Tibial nerve (tissue), 4 donors: Measurements from ENCODE around the gene GNAT1. TPM values are rescaled to one million over a fixed set of nuclear protein-coding genes. Genes with fewer than 3 reads are reported as not detected.

ENCODE experiments used
- DNase-seq, 2 donors: peaks; one replicate each; pipeline ENCODE4 v3.0.0-alpha.2; 2019; ENCODE audit warnings: low spot score in 2 of 2
- H3K27ac ChIP-seq, 4 donors: fragments of 200-600 bp; sonication (generic) in 3 of 4; one replicate each; pipeline ENCODE4 v1.5.1; 2017 to 2019; ENCODE audit warnings: mild to moderate bottlenecking in 1 of 4
- H3K27me3 ChIP-seq, 2 donors: fragments of 200-600 bp; sonication (generic) in 1 of 2; one replicate each; pipeline versions ENCODE4 v1.5.1 to v1.6.0; 2017 to 2019
- H3K36me3 ChIP-seq, 3 donors: fragments of 200-600 bp; sonication (generic); one replicate each; pipeline ENCODE4 v1.5.1; 2018 to 2019
- H3K4me1 ChIP-seq, 4 donors: fragments of 200-600 bp; sonication (generic) in 3 of 4; one replicate each; pipeline ENCODE4 v1.5.1; 2017 to 2019
- H3K4me3 ChIP-seq, 4 donors: fragments of 200-600 bp; sonication (generic) in 3 of 4; one replicate each; pipeline ENCODE4 v1.5.1; 2017 to 2019; ENCODE audit warnings: mild to moderate bottlenecking in 1 of 4, moderate library complexity in 1 of 4
- H3K9me3 ChIP-seq, 4 donors: fragments of 200-600 bp; sonication (generic) in 3 of 4; one replicate each; pipeline ENCODE4 v1.5.1; 2017 to 2019
- CTCF ChIP-seq, 5 experiments: fragments of 200-600 bp in 3 of 5; fragments of 450-650 bp in 2 of 5; sonication (generic) in 3 of 5; IDR thresholded peaks; one replicate each; pipeline ENCODE4 v1.5.1; 2016 to 2019; ENCODE audit warnings: antibody characterized with exemption in 5 of 5, mild to moderate bottlenecking in 3 of 5, moderate library complexity in 2 of 5
- EP300 ChIP-seq, 2 donors: sonication (generic); formaldehyde crosslinking; IDR thresholded peaks; one replicate each; pipeline ENCODE4 v1.6.1; 2017; ENCODE audit warnings: antibody characterized with exemption in 2 of 2, mild to moderate bottlenecking in 1 of 2
- POLR2A ChIP-seq, 2 donors: fragments of 450-650 bp; IDR thresholded peaks; one replicate each; pipeline ENCODE4 v1.6.1; 2017; ENCODE audit warnings: antibody characterized with exemption in 2 of 2, mild to moderate bottlenecking in 2 of 2, moderate library complexity in 2 of 2
- WGBS, 2 donors: methylation state at CpG; one replicate each; pipeline ENCODE4 v1.1.5; 2018; 5-methylcytosine and 5-hydroxymethylcytosine counted together
- total RNA-seq, 4 donors: library from RNA; depleted of rRNA; stranded (reverse); fragments of >200 nt; gene quantifications; one replicate each; pipeline ENCODE4 v1.1.0, GENCODE V29; 2016

The GNAT1 gene
- total RNA-seq, 4 donors from 2014 or later, result not detected

- Histone ChIP-seq H3K27me3 (no peaks in the 10 kb centered on the region), H3K4me1 (no peaks in the 10 kb centered on the region), H3K36me3 (no peaks in the 10 kb centered on the region), H3K9me3 (no peaks in the 10 kb centered on the region), H3K4me3 (no peak overlapping the region), H3K27ac (no peak overlapping the region)
- DNase-seq, result no peak
- no peak for TF ChIP-seq CTCF (IDR thresholded peaks at IDR 0.05)
- no peak for TF ChIP-seq POLR2A (IDR thresholded peaks at IDR 0.05)
- TF ChIP-seq EP300 (IDR thresholded peaks at IDR 0.05), result no peak
- WGBS, 2 donors, result 85 to 93% methylated on average over 6 to 21 of the region's 21 CpGs
These were observed 7.0 kb upstream of the GNAT1 start for GRCh38 chr3:50184242-50184978.

- TF ChIP-seq POLR2A (IDR thresholded peaks at IDR 0.05), result no peak
- TF ChIP-seq CTCF (IDR thresholded peaks at IDR 0.05), result no peak
- no peak for TF ChIP-seq EP300 (IDR thresholded peaks at IDR 0.05)
- no peaks in the 10 kb centered on the region for H3K27me3 ChIP-seq
- H3K9me3 ChIP-seq, result no peaks in the 10 kb centered on the region
- H3K4me3 ChIP-seq, result no peak overlapping the region
- H3K27ac ChIP-seq, result no peak overlapping the region
- H3K4me1 ChIP-seq, result no peaks in the 10 kb centered on the region
- no peaks in the 10 kb centered on the region for H3K36me3 ChIP-seq
- no peak for DNase-seq
- 100% methylated on average over 4 of the region's 4 CpGs; no CpG with 5 or more reads in 1 of the 2 donors for WGBS, 2 donors
These were observed 6.2 kb upstream of the GNAT1 start for GRCh38 chr3:50185230-50185629.

- no peak for TF ChIP-seq EP300 (IDR thresholded peaks at IDR 0.05)
- no peaks in the 10 kb centered on the region for H3K9me3 ChIP-seq
- DNase-seq, result no peak
- no peaks in the 10 kb centered on the region for H3K4me1 ChIP-seq
- H3K27me3 ChIP-seq, result no peaks in the 10 kb centered on the region
- no peak overlapping the region for H3K4me3 ChIP-seq
- H3K36me3 ChIP-seq, result no peaks in the 10 kb centered on the region
- 94 to 98% methylated on average over 10 of the region's 10 CpGs for WGBS, 2 donors
- no peak overlapping the region for H3K27ac ChIP-seq
These were observed 5.3 kb upstream of the GNAT1 start for GRCh38 chr3:50186096-50186495.

GRCh38 chr3:50187750-50188149, 3.7 kb upstream of the GNAT1 start:
- no peaks in the 10 kb centered on the region for H3K36me3 ChIP-seq
- H3K27me3 ChIP-seq, result peaks cover 0 to 9% of the 10 kb centered on the region in 2 donors
- 91 to 94% methylated on average over 6 to 17 of the region's 19 CpGs for WGBS, 2 donors
- no peaks in the 10 kb centered on the region for H3K9me3 ChIP-seq
- H3K4me3 ChIP-seq, result no peak overlapping the region
- H3K4me1 ChIP-seq, result peaks cover 0 to 2% (median 0%) of the 10 kb centered on the region in 4 donors
- no peak for TF ChIP-seq EP300 (IDR thresholded peaks at IDR 0.05)
- no peak for TF ChIP-seq CTCF (IDR thresholded peaks at IDR 0.05)
- no peak for TF ChIP-seq POLR2A (IDR thresholded peaks at IDR 0.05)
- H3K27ac ChIP-seq, result no peak overlapping the region
- DNase-seq, result no peak

- Histone ChIP-seq H3K4me1 (peaks cover 0 to 17% (median 8%) of the 10 kb centered on the region in 4 donors), H3K9me3 (no peaks in the 10 kb centered on the region), H3K36me3 (no peaks in the 10 kb centered on the region), H3K27me3 (peaks cover 0 to 24% of the 10 kb centered on the region in 2 donors), H3K27ac (no peak overlapping the region), H3K4me3 (no peak overlapping the region)
- DNase-seq, result peak; percentile 47 to 61
- 0% methylated on average over 4 of the region's 5 CpGs for WGBS, 2 donors
- no peak for TF ChIP-seq POLR2A (IDR thresholded peaks at IDR 0.05)
- peak; percentile 50 to 89 (median 77) for TF ChIP-seq CTCF (IDR thresholded peaks at IDR 0.05)
- peak in 1 of 2 donors; percentile 26 for TF ChIP-seq EP300 (IDR thresholded peaks at IDR 0.05)
These were observed 2.1 kb upstream of the GNAT1 start for GRCh38 chr3:50189274-50189673.
